Nephron progenitor cell (in vitro differentiated cells): ENCODE measurements around the gene GNB5.

ENCODE experiments used
- DNase-seq: peaks from one replicate; pipeline ENCODE4 v3.0.0; 2021
- H3K27ac Mint-ChIP-seq: 2 replicates; pipeline ENCODE4 v1.8.0; 2021; ENCODE audit warnings: mild to moderate bottlenecking, moderate library complexity, mixed read lengths
- H3K27me3 Mint-ChIP-seq: 2 replicates; pipeline ENCODE4 v1.8.0; 2021; ENCODE audit warnings: mild to moderate bottlenecking, low read depth, mixed read lengths; ENCODE audit not compliant: poor library complexity
- H3K36me3 Mint-ChIP-seq: 2 replicates; pipeline ENCODE4 v1.8.0; 2021; ENCODE audit warnings: low read depth, mixed read lengths
- H3K4me1 Mint-ChIP-seq: 2 replicates; pipeline ENCODE4 v1.8.0; 2021; ENCODE audit warnings: mixed read lengths
- H3K4me3 Mint-ChIP-seq: 2 replicates; pipeline ENCODE4 v1.8.0; 2021; ENCODE audit warnings: mild to moderate bottlenecking, moderate library complexity, mixed read lengths
- H3K9me3 Mint-ChIP-seq: 2 replicates; pipeline ENCODE4 v1.8.0; 2021; ENCODE audit warnings: mild to moderate bottlenecking, moderate library complexity, mixed read lengths
- CTCF ChIP-seq: fragments of 200-600 bp; sonication (generic); IDR thresholded peaks from 2 replicates; pipeline ENCODE4 v1.5.0; 2021; ENCODE audit warnings: antibody characterized with exemption

Gene GNB5

GRCh38 chr15:52093539-52094510 lies 97.4 kb downstream of the GNB5 start:
- peaks cover 15% of the 10 kb centered on the region for H3K4me1 Mint-ChIP-seq
- H3K27ac Mint-ChIP-seq: peak overlapping the region; percentile 57
- no peak overlapping the region for H3K4me3 Mint-ChIP-seq
- no peak for DNase-seq
- H3K27me3 Mint-ChIP-seq: peaks cover 14% of the 10 kb centered on the region
- no peak for TF ChIP-seq CTCF
- peaks cover 23% of the 10 kb centered on the region for H3K9me3 Mint-ChIP-seq
- H3K36me3 Mint-ChIP-seq: peaks cover 10% of the 10 kb centered on the region

- Mint-ChIP-seq H3K27ac (no peak overlapping the region), H3K9me3 (peaks cover 19% of the 10 kb centered on the region), H3K4me3 (no peak overlapping the region), H3K27me3 (peaks cover 14% of the 10 kb centered on the region), H3K36me3 (peaks cover 10% of the 10 kb centered on the region), H3K4me1 (peaks cover 15% of the 10 kb centered on the region)
- TF ChIP-seq CTCF: no peak
- DNase-seq: no peak
These were observed 98.0 kb downstream of the GNB5 start for GRCh38 chr15:52093167-52093538.

GRCh38 chr15:52090193-52090592 lies 101.0 kb downstream of the GNB5 start:
- Mint-ChIP-seq H3K27me3 (peaks cover 12% of the 10 kb centered on the region), H3K27ac (no peak overlapping the region), H3K4me3 (no peak overlapping the region), H3K36me3 (peaks cover 10% of the 10 kb centered on the region), H3K4me1 (peaks cover 10% of the 10 kb centered on the region), H3K9me3 (peaks cover 19% of the 10 kb centered on the region)
- no peak for DNase-seq
- TF ChIP-seq CTCF: no peak

DNA sequence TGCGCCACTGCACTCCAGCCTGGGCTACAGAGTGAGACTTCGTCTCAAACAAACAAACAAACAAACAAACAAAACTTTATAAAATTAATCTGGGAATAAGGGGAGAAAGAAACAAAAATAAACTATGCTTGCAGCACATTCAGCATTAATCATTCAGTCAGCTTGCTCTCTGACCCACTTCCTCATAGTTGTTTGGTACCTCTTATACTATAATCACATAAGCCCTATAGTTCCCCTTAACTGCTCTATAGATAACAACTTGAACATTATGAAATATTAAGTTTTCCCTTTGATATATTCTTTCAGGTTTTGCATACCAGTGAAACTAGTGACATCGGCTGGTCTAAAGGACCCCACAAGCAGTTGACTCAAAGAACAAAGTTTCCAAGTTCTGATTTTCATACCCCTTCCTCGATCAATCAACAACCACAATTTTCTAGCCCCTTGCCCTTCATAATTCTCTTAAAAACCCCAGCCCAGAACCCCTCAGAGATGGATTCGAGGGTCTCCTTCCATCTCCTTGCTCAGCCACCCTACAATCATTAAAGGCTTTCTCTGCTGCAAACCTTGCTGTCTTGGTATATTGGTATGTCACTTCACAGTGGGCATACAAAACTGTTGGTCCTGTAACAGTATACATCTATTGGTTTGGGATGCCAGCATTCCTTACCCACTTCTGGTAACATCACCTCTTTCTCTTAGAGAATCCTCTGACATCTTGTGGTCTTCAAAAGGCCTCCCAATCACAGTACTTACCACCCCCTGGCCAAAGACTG lies 105.0 kb downstream of the GNB5 start:
- Mint-ChIP-seq H3K27ac (no peak overlapping the region), H3K4me3 (no peak overlapping the region), H3K27me3 (no peaks in the 10 kb centered on the region), H3K36me3 (peaks cover 10% of the 10 kb centered on the region), H3K9me3 (peaks cover 19% of the 10 kb centered on the region), H3K4me1 (no peaks in the 10 kb centered on the region)
- no peak for DNase-seq
- TF ChIP-seq CTCF: no peak

DNA sequence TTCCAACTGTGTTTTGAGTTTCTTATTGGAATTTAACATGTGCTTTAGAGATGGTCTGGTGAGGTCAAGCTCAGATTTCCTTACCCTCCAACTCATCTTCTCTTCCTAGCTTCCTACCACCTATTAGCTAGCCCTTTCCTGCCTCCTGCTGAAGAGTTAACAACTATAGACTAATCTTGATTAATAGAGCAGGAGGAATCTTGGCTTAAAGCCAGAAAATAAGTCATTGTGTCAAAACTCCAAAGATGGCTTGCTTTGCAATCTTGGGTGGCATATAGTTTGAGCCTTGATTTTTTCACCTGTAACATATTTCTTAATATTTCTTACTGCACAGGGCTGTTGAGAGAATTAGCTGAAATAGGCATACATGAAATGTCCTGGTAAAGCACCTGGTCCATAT lies 105.9 kb downstream of the GNB5 start:
- Mint-ChIP-seq H3K27ac (no peak overlapping the region), H3K4me1 (no peaks in the 10 kb centered on the region), H3K4me3 (no peak overlapping the region), H3K9me3 (peaks cover 14% of the 10 kb centered on the region), H3K36me3 (peaks cover 8% of the 10 kb centered on the region), H3K27me3 (no peaks in the 10 kb centered on the region)
- TF ChIP-seq CTCF: no peak
- DNase-seq: no peak
